GM10266 (cell line): ENCODE data around the gene REEP3.

ENCODE experiments used
- DNase-seq: peaks from one replicate; pipeline ENCODE4 v3.0.0; 2012; ENCODE audit errors: extremely low spot score
- TF ChIP-seq, protein P1 (sequence below): IDR thresholded peaks from 2 replicates; pipeline ENCODE4 v1.5.1; 2012; ENCODE audit warnings: mild to moderate bottlenecking, low read depth; ENCODE audit not compliant: control insufficient read depth, insufficient read depth; ENCODE audit errors: missing control alignments

Gene REEP3

DNA sequence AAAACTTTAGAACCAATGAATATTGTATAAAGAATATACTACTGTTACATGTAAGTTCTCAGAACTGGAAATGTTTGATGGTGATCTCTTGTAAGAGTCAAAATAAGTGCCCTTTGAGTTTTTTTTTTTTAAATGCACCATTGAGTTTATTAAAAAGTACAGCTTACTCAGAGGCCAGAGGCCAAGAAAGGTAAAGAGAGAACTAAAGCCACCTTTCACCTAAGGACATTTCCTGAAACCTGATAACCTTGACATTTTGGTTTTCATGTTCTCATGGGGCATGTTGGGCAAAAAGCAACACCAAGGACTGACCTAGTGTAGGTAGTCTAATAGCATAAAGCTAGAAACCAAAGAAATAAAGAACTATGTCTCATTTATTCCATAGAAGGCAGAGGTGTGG, 27.7 kb downstream of the REEP3 start:
- TF ChIP-seq, protein P1, sequence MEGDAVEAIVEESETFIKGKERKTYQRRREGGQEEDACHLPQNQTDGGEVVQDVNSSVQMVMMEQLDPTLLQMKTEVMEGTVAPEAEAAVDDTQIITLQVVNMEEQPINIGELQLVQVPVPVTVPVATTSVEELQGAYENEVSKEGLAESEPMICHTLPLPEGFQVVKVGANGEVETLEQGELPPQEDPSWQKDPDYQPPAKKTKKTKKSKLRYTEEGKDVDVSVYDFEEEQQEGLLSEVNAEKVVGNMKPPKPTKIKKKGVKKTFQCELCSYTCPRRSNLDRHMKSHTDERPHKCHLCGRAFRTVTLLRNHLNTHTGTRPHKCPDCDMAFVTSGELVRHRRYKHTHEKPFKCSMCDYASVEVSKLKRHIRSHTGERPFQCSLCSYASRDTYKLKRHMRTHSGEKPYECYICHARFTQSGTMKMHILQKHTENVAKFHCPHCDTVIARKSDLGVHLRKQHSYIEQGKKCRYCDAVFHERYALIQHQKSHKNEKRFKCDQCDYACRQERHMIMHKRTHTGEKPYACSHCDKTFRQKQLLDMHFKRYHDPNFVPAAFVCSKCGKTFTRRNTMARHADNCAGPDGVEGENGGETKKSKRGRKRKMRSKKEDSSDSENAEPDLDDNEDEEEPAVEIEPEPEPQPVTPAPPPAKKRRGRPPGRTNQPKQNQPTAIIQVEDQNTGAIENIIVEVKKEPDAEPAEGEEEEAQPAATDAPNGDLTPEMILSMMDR: no peak
- no peak for DNase-seq

DNA sequence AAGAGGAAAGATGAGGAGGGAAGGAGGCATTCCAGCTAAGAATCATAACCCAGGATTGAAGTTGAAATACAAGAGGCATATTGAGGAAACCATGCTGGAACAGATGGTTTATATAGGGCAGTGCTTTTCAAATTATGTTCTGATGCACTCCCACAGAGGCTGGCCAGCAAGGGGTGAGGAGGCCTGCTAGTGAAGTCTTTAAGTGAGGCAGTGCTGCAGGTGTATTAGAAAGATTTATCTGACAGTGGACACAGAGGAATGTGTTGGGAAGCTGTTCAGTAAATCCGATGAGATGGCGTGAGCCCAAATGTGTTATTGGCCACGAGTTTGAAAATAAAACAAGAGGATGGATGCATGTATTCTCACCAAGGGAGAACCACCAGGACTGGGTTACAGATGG, 28.6 kb downstream of the REEP3 start:
- TF ChIP-seq, protein P1: no peak
- no peak for DNase-seq

DNA sequence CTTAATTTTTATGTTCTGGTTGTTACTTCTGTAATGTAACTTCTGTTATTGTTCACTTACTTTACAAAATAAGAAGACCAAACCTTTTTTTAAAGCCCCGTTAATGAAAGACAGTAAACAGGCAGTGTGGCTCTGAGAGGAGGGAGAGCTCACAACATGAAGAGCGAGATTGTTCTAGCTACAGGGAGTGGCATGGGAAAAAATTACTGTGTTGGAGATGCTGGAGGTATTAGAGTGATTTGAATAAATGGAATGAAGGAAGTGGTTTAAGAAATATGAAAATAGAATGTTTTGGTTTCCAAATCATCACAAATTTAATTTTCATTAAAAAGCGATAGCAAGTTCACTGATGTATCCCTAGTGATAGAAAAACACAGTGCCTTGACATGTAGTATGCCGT, 31.8 kb downstream of the REEP3 start:
- TF ChIP-seq, protein P1: no peak
- no peak for DNase-seq

DNA sequence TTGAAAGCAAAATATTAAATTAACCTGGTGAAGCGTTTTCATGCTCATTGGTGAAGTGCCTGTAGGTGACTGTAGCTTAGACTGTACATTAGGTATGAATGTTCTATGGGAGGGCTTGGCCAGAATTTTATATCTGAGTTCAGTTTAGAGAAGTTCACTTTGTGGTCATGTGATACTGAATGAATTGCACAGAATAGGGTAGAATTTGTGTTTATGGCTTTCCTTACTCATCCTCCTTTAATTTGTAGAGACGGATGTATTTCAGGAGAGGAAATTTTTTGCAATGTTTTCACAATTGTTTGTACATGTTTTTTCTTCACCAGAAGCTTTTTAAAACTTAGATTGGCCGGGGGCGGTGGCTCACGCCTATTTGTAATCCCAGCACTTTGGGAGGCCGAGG, 32.3 kb downstream of the REEP3 start:
- TF ChIP-seq, protein P1: no peak
- no peak for DNase-seq

DNA sequence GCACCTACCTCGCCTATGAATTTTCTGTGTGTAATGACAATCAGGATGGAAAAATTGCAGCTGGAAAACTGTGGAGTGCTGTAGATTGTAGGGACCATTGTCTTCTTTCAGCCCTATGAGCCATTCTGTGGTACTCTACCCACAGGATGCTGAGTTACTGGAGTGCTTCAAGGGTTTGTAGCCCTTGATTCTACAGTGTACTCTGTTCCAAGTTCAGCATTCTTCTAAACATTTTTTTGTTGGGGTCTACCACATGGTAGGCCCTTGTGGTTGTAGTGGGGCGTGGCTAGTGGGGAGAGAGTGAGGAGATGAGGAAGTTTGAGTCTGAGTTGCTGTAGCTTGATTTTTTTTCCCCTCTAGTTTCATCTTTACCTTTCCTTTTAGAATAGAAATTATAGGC, 33.5 kb downstream of the REEP3 start:
- DNase-seq: peak; percentile 32
- TF ChIP-seq, protein P1: no peak

DNA sequence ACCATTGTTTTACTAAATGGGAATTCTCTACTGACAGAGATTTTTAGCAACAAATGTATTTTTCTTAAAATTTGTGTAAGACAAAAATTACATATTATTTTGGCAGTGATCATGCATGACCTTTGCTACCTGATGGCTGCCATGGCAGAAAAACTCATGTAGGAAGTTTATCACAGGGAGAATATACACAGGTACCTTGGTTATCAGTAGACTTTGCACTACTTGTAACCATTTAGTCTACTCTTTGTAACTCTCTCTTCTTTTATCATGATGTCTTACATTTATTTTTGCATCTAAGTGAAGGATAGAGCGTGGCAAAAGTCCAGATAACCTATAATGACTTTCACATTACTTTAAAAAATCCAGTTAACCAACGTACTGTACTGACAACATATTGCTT, 34.1 kb downstream of the REEP3 start:
- DNase-seq: no peak
- TF ChIP-seq, protein P1: no peak

DNA sequence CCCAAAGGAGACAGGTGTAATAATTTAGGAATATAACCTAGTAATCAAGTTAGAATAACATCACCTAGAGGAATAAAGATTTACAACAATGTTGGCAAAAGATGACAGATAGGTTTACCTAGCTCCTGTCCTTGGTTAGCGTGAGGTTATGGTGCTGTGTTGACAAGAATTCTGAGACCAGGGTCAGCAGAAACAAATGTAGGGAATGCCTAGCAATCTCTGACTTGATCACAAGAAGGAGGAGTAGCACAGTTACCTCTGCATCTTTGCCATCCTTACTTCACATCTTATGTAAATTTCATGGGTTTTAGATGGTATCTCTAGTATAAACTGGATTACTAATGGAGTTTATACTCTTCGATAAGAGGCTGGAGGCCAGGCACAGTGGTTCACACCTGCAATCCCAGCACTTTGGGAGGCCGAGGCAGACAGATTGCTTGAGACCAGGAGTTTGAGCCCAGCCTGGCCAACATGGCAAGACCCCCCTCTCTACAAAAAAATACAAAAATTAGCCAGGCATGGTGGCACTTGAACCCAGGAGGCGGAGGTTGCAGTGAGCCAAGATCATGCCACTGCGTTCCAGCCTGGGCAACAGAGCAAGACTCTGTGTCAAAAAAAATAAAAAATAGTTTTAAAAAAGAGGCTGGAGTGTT, 37.1 kb downstream of the REEP3 start:
- TF ChIP-seq, protein P1: no peak
- no peak for DNase-seq
